Stimulated activated CD4-positive, alpha-beta T cell treated with anti-CD3 and anti-CD28 coated beads, Interleukin-15, amount 100 ng/mL, for 48 hours (primary cell): Measurements from ENCODE around the gene HCN1.

Experiments
- DNase-seq, 2 donors: peaks; one replicate each; pipeline ENCODE4 v3.0.0-alpha.2; 2020; ENCODE audit warnings: low read depth in 2 of 2

Gene HCN1

DNA sequence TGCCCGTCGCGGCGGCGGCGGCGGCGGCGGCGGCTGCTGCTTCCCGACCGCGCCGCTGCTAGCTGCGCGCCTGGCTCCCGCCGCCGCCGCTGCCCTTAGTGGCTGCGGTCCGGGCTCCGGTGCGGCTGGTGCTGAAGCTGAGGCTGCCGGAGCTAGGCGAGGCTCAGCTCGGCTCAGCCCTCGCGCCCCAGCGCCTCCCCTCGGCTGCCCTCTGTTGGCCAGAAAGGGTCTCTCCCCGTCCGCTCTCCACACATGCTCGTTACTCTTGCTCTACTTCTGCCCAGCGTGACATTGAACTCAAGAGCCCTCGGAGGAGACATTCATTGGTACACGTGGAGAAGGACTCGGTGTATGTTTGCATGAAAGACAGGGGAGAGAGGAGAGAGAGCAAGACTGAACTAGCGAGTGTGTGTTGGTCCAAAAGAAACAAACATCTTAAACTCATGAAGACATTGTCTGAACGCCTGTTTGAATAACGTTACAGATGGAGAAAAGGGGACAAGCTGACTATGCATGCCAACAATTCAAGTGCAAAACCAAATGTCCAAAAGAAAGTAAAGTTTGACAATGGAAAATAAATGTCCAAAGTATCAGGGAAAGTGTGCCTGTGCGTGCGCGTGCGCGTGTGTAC, at the start of gene HCN1:
HCN1 (minus strand) TSS at position 175 of the 631 bp plus-strand sequence.
- DNase-seq, result peak; percentile 7 to 33

DNA sequence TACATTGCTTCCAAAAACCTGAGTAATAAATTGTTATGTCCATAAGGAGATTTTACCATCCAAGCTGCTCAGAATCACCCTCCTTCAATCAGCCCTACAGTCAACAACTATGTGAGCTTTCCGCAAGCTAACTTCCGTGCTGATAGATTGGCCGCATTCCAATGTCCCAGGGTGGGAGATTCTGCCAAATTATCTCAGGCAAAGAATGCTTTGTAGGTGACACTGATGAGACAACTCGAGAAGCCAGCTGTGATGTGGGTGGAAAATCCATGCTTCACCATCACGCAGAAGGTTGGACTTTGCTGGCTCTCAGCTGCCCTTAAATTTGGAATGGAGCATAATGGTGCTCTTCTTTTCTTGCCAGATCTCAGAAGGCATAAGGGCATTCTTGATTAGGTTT, 44.9 kb upstream of the HCN1 start:
- no peak for DNase-seq

DNA sequence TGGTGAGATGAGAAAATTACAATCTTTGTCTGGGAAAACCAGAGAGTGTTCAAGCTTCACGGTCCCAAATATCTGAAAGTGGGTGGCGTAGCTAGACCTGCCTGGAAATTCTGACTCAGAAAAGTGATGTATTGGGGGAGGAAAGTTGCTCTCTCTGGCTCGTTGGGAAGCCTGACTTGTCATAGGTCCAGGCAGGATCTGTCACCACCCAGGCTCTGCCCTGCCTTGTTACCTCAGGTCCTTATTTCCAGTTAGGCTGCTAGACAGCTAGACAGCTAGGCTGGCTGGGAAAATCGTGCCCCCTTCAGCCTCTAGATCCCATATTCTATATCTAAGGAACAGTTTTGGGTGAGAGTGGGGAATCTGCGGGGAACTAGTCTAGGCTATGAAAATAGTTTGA, 41.0 kb upstream of the HCN1 start:
- no peak for DNase-seq

DNA sequence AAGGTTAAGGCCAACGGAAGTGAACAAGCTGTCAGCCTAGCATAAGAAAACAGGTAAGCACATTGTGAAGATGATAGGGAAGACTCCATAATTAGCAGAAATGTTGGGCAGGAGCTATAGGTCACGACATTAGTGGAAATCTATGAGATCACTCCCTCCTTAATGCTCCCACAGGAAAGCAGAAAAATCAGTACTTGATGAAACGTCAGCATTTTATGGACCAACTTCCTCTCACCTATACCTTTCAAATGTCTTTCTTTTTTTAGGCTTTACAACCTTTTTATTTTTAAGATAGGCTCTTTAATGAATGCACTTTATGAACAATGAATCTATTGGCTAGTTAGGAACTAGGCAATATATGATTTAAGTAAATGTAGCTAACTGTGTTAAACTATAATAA, 29.4 kb upstream of the HCN1 start:
- no peak for DNase-seq

DNA sequence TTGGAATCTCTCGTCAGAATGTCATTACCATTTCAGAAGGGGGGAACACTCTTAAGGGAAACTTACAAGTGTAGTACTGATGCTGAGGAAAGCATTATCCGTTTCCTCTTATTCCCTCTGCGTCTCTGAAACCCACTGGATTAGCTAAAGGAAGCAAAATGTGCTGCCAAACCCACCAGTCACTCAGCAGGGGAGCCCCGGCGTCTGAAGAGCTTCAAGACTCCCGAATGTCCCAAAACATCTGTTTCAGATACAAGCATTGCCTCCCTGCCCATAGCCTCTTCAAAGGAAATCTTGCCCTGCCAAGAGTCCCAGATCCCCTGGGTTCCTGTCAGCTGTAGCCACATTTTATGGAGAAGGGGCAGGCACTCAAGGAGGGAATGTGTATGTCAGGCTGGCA, 1.0 kb upstream of the HCN1 start:
- no peak for DNase-seq

DNA sequence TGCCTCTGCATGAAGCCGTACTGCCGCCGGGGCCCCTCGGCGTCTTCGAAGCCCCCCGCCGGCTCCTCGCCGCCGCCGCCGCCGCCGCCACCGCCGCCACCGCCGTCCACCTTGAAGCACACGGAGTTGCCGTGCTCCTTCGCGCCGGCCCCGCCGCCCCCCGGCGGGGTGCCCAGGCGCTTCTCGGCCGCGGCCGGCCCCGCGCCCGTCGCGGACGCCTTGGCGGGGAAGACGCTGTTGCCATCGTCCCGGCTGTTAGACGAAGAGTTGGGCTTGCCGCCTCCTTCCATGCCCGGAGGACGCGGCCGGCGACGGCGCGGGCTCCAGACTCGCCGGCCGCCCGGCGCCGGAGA, 400 bp downstream of the HCN1 start:
- DNase-seq, result no peak

DNA sequence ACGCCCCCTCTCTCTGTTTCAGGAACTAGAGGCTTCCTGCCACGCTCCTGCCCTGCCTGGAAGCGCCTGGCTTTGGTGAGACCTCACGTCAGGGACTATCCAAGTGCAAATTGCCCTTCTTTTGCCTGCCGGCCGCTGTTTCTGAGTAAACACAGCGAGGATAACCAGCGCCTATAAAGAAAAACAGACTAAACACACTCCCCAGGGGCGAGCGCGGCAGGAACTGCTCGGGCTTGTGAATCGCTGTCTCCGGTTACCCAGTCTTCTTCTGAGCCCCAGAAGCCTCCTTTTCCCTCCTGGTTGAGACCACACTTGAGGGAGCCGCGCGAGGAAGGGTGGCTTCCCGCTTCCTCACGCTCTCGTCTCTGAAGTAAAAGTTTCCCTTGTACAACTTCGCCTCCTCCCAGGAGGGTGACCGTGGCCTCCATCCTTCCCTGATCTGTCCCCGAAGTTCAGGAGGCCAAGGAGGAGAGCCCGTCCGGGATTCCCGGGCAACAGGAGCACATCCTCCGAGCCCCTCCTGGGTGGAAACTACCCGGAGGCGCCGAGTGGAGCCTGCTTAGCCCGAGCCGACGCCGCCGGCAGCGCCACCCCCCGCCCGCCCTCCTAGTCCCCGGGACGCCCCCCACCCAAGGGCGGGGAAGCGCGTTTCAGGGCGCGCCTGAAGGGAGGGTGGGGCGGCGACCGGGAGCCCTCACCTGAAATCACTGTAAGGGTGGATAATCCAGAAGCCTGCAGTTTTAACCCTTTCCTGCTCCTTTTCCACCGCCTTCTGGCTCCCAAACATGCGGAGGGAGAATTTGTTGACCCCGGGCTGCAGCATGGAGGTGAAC, 993 bp downstream of the HCN1 start:
- DNase-seq, result no peak

DNA sequence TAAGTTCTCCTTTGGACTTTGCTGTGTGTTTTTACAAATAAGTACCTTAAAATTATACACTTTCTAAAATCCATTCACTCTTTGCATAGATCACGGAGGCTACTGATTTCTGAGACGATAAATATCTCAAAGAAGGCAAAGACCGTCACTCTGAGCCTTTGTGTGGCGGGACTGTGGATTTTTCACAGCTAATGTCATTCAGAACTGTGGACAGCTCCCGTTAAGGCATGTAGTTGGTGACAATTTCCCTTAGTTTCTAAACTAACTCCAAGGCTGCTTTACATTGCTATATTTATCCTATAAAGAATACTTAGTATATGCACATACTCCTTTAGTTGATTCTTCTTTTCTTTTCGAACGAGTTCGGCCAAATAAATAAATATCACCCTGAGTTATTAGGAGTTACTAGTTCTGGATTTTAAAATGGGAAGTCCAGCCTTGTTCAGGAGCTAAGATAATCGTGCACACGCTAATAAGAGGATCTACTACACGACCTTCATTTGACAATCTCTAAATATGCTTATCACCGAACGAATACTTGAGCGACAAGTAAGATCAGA, 1.8 kb downstream of the HCN1 start:
- DNase-seq, result no peak

DNA sequence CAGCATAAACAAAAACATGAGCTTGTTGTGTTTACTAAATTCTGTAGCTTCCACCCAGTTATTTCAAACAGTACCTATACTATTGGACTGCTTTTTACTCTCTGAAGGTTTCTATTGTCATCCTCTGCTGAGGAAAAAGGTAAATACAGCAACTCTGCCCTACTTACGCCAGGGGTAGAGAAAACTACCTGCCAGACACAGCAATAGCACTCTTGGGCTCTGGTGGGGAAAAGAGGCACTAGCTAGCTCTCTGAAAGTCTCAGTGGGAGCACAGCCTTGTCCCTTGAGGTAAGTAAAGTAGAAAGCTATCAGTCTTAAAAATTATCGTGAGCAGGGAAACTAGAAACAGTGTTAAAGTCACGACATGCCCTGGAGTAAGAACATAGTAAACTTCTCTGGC, 3.7 kb downstream of the HCN1 start:
- no peak for DNase-seq

DNA sequence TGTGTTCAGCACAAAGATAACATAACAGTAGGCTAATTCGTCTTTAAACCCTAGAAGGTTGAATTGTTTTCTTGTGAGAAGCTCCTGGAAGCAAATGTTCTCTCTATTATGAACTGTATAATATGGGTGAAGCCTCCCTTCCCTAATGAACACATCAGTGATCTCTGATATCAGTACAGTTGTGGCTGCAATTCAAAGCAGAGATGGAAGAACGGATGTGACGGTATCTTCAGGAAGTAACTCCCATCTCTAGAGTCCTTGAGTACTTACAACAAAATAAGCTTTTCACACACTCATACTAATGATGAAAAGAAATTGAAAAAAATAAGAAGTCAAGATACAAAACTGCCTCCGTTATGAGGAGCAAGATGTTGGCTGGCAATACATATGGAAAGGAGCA, 4.5 kb downstream of the HCN1 start:
- no peak for DNase-seq

DNA sequence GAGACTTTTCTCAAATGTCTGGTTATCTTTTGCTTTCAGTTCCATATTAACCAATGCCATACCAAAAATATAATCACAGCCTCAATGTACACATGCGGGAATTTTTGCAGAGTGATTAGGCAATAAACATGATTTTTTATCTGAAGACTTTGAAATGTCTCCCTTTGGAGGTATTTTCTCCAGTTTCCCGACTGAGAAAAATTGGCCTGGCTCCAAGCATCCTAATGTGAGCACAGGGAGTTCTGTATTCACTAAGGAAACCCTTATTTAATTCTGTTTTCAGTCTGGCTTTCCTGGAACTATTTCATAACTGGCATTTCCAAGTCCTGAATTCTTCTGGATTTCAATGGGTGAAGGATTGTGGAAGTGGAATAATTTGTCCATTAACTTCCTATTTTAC, 8.5 kb downstream of the HCN1 start:
- DNase-seq, result no peak

DNA sequence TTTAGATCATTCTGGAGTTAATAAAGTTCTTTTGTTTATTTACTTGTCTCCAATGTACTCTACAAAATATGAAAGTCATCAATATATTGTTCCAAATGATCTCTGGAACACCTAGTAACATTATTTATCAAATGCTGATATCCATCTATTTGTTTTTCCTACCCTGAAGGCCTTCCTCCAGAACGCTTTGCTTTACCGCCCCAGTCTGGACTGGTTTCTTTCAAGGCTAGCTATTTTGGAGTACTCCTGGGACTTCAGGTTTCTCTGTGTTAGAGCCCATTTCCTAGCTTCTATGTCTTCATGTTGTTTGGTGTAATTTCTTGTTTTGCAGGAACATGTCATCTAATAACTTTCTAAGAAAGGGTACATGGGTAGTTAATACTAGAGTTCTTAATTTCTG, 9.6 kb downstream of the HCN1 start:
- no peak for DNase-seq

DNA sequence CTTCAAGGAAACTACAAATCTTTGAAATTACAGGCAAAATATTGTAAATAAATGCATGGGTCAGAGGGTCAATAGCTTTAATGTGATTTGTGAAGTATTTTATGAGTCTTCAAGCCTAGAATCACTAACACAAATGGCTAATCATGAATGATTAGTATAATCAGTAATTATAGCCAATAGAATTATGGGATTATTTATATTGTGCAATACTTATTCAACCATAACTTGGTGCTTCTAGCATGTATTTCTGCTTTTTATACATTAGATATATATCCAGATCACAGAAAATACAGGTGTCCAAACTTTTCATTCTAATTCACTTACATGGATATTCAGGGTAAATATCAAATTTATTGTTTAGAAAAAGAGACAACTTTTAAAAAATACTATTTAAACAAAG, 12.1 kb downstream of the HCN1 start:
- DNase-seq, result no peak

DNA sequence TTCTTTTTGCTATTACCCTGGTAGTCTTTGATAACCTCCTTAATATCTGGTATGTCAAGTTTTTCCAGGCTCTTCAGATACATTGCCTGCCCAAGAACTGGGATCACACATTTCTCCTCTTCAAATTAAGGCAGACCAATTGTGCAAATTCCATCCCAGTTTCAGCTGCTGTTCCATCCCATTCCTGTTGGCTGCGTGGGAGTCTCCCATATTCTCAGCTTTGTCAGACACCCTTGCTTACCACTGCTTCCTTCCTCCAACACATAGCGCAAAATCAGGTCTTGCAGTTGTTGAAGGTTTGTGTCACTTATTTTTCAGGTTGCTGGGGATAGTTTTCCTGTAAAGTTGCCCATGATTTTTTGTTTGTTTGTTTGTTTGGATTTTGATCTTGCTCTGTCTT, 15.2 kb downstream of the HCN1 start:
- DNase-seq, result no peak

DNA sequence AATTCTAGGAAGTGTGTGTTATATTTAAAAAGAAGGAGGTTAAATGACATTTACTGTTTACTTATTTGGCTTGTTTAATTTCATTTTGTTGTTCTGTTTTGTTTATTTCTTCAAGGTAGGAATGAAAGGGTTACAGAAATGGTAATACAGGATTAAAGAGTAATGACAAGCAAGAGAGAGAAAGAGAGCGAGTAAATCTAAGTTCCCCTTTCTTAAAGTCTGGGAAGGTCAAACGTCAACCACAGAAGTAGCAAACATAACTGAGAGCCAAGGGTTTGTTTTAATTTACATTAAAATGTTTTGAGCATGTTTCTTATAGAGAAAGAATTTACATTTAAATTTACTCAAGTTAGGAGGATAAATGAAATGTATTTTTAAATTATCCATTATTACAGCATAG, 18.7 kb downstream of the HCN1 start:
- no peak for DNase-seq

DNA sequence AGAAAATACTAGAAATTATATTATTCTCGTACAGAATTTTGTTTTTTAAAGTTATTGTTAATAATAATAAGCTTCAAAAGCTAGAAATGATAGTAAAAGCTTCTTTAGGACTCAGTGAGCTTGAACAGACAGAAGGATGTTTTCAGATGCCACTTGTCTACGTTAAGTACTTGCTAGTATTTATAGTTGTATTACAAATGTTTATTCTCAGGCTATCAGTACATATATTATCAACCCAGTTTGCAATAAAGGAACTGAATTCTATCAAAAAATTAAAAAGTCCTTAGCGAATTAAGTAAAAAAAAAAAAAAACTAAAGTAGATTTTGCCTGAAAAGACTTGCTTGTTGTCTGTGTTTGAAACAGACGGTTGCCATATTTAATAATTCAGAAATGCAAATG, 23.9 kb downstream of the HCN1 start:
- no peak for DNase-seq

DNA sequence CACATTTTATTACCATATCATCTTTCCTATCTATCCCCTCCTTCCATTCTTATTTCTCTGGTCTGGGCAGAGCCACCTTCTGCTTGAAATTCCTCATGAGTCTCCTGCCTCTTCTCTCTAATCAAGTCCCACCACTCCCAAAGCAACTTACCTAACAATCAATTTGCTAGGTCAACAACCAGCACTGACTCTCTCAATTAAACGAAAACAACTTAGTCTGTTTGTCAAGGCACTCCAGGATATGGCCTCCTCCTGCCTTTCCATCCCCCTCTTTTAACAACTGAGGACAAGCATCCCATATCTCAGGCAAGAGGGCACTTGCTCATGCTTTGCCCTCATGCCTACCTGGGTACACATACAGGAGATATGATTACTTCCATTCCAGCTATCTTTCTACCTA, 47.4 kb downstream of the HCN1 start:
- no peak for DNase-seq

DNA sequence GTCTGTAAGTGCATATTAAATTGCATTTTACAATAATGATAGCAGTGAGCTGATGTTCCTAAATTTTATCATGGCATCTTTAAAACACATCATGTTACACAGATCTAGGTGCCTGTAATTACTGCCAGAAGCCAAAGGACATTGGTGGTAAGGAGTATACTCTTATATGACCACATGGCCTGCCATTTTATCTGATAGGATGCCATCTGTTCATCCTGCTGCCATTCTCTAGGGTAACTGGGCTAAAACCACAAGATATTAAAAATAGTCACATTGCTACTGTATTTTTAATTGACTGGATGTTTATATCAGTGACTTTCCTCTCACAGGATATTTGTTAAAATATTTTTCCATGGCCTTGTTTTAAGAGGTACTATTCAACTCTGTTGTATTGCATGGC, 53.1 kb downstream of the HCN1 start:
- DNase-seq, result no peak

DNA sequence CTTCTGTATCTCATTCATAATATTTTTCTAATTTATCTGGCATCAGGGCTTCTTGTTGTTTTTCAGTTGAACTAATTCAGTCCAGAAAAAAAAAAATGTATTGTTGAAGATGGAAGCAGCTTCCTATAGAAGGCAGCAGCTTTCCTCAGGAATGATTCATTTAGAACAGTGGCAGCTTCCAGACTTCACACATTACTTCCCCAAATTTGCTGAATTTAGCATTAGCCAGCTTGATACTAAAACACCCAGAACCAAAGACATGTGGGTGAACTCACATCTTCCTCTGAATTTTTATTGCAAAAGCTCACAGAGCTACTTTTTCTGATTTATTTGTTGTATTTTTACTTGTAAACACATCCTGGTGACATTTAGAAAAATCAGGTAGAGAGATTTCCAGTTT, 53.8 kb downstream of the HCN1 start:
- DNase-seq, result no peak

DNA sequence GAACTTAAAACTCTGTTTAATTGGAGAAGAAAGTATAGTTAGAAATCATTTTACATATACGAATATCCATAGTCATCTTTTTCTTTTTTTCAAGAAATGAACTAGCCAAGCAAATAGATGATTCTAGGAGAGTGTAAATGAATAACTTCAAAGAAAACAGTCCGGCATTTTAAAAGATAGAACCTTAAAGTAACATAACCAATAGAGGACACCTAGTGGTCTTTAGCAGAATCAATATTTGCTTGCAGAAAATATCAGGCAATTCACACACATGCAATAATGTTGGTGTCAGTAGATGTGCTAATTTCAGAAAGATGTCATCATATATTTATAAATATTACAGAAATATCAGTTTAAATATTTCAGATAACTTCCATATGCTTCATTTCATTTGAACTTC, 57.1 kb downstream of the HCN1 start:
- DNase-seq, result no peak

DNA sequence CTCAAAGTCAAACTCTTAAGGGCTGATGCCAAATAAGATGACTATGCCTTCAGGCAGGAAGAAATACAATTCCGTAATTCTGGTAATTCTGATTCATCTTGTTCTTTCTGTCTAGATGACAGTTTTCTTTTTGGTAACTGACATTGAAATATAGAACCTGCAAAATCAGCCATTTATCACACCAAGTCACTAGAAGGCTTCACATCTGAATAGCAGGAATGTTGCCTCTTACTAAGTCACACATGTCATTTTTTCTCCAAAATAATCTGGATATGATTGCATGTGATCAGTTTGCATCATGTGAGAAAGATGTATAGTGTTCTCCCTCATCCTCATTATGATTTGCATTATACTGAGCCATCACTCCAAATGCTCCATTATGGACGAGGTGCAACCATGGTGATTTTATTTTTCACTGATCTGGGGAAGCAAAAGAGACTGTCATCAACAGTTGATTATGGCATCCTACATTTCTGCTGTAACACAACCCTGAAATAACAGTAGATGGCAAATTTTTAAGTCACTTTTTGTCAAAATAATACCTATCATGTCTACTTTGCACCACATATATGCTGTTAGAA, 69.0 kb downstream of the HCN1 start:
- DNase-seq, result no peak

DNA sequence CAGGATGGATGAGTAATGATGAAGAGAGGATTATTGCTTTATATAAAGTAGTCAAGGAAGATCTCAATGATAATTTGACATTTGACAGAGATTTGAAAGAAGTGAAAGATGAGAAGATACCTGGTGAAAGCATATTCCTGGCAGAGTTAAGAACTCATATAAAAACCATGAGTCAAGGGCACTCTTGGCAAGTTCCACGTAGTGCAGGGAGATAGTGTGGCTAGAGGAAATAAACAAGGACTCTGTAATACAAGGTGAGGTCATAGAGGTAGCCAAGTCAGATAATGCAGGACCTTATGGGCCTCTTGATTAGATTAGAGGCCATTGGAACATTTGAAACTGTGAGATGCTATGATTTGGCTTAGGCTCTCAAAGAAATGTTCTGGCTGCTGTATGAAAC, 72.3 kb downstream of the HCN1 start:
- no peak for DNase-seq

DNA sequence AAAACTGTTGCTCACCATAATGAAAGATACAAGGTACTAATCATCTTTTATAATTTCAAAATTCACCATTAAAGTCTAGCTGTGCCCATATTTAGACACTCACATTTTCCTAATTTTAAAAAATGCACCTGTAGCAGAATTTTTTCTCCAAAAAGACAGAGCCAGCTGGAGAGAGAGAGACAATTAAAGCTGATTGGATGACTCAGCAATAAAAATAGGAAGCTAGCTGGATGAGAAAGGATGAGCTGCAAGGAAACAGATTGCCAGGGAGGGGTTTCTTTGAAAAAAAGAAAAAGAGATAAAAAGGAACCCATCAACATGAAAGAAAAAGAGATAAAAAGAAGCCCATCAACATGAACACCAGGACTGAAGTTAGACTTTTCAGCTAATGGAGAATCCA, 73.8 kb downstream of the HCN1 start:
- no peak for DNase-seq
